ENCODE results near the gene MVD. TPM values are rescaled to one million over a fixed set of nuclear protein-coding genes. Genes with fewer than 3 reads are reported as not detected.

The MVD gene
- total RNA-seq, 1 donor from 2014 or later: 59.0 TPM

DNA sequence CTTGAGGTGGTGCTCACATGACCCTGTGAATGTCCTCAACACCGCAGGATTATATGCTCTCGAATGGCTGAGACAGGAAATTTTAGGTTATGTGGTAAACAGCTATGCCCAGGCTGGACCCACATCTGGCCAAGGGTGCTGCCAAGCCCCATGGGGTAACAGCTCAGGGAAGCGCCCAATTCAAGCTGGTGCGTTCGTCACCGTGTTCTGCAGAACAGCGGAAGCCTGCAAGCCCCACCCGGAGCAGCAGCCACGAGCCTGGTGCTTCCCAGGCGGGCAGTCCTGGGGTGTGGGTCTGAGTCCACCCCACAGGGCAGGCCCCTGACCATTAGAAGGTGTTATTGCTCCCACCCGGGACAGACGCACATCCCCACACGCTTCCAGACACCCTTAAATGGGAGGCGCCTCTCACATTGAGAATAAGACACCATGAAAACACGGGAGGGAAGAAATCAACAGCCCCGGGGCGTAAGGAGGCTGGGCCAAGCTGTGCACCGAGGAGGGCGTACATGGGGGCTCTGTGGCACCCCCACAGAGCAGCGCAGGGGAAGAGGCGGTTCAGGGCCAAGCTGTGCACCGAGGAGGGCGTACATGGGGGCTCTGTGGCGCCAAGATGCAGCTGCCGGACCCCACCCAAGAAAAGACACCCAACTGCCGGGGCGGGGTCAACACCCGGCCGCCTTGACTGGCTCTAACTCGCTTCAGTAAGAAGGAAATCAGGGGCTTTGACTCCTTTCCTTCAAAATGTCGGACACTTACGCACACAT lies 9.1 kb downstream of the MVD start:
- Mint-ChIP-seq H3K9me3 (no peaks in the 10 kb centered on the region), H3K4me3 (no peak overlapping the region), H3K27ac (no peak overlapping the region), H3K36me3 (no peaks in the 10 kb centered on the region), H3K27me3 (no peaks in the 10 kb centered on the region), H3K4me1 (ENCODE audit: unreplicated experiment) (peaks cover 5% of the 10 kb centered on the region)
- no peak for DNase-seq (ENCODE audit: extremely low spot score, unreplicated experiment)
- TF ChIP-seq, protein P1, sequence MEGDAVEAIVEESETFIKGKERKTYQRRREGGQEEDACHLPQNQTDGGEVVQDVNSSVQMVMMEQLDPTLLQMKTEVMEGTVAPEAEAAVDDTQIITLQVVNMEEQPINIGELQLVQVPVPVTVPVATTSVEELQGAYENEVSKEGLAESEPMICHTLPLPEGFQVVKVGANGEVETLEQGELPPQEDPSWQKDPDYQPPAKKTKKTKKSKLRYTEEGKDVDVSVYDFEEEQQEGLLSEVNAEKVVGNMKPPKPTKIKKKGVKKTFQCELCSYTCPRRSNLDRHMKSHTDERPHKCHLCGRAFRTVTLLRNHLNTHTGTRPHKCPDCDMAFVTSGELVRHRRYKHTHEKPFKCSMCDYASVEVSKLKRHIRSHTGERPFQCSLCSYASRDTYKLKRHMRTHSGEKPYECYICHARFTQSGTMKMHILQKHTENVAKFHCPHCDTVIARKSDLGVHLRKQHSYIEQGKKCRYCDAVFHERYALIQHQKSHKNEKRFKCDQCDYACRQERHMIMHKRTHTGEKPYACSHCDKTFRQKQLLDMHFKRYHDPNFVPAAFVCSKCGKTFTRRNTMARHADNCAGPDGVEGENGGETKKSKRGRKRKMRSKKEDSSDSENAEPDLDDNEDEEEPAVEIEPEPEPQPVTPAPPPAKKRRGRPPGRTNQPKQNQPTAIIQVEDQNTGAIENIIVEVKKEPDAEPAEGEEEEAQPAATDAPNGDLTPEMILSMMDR (conservative IDR thresholded peaks at IDR 0.05): no peak

DNA sequence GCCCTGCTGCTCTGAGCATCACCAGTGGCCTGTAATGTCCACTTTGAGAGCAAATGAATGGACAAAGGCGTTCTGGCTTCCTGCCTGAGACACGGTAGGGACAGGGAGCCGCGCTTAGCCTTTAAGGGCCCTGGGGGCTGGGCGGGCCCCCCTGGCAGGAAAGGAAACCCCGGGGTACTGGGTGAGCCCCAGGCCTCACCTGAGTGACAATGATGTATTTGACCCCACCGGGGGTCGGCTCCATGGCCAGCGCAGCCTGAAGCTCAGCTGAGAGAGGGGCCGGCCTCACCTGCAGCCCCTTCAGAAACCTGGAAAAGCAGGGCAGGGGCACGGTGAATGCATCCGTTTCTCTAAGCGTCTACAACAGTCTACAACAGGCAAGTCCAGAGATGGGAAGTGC lies 9.8 kb downstream of the MVD start:
- no peaks in the 10 kb centered on the region for H3K36me3 Mint-ChIP-seq
- H3K9me3 Mint-ChIP-seq: no peaks in the 10 kb centered on the region
- peaks cover 5% of the 10 kb centered on the region for H3K4me1 Mint-ChIP-seq (ENCODE audit: unreplicated experiment)

GRCh38 chr16:88652762-88653063 lies 10.2 kb downstream of the MVD start:
- H3K27me3 Mint-ChIP-seq: no peaks in the 10 kb centered on the region
- no peaks in the 10 kb centered on the region for H3K9me3 Mint-ChIP-seq
- DNase-seq (ENCODE audit: extremely low spot score, unreplicated experiment): no peak
- no peak overlapping the region for H3K27ac Mint-ChIP-seq
- H3K36me3 Mint-ChIP-seq: no peaks in the 10 kb centered on the region
- peaks cover 5% of the 10 kb centered on the region for H3K4me1 Mint-ChIP-seq (ENCODE audit: unreplicated experiment)
- TF ChIP-seq, protein P1 (conservative IDR thresholded peaks at IDR 0.05): no peak
- H3K4me3 Mint-ChIP-seq: no peak overlapping the region

More for the DNA sequence above, 9.8 kb downstream of the MVD start:
- TF ChIP-seq, protein P1 (conservative IDR thresholded peaks at IDR 0.05): no peak
- H3K27ac Mint-ChIP-seq: no peak overlapping the region
- H3K4me3 Mint-ChIP-seq: no peak overlapping the region
- no peak for DNase-seq (ENCODE audit: extremely low spot score, unreplicated experiment)
- no peaks in the 10 kb centered on the region for H3K27me3 Mint-ChIP-seq

- no peak overlapping the region for H3K27ac Mint-ChIP-seq
- no peak overlapping the region for H3K4me3 Mint-ChIP-seq
- no peak for DNase-seq (ENCODE audit: extremely low spot score, unreplicated experiment)
- no peaks in the 10 kb centered on the region for H3K27me3 Mint-ChIP-seq
- H3K4me1 Mint-ChIP-seq (ENCODE audit: unreplicated experiment): peaks cover 5% of the 10 kb centered on the region
- no peaks in the 10 kb centered on the region for H3K9me3 Mint-ChIP-seq
- TF ChIP-seq, protein P1 (conservative IDR thresholded peaks at IDR 0.05): no peak
- H3K36me3 Mint-ChIP-seq: no peaks in the 10 kb centered on the region
These were observed 10.7 kb downstream of the MVD start for GRCh38 chr16:88651989-88652761.

GRCh38 chr16:88651276-88651988 lies 11.5 kb downstream of the MVD start:
- Mint-ChIP-seq H3K27ac (peak overlapping the region; percentile 16), H3K4me1 (ENCODE audit: unreplicated experiment) (peaks cover 5% of the 10 kb centered on the region), H3K27me3 (no peaks in the 10 kb centered on the region), H3K4me3 (peak overlapping the region; percentile 83), H3K9me3 (no peaks in the 10 kb centered on the region), H3K36me3 (no peaks in the 10 kb centered on the region)
- DNase-seq (ENCODE audit: extremely low spot score, unreplicated experiment): no peak
- TF ChIP-seq, protein P1 (conservative IDR thresholded peaks at IDR 0.05): no peak
